Measurements from ENCODE around the gene PROM2.

Gene PROM2

DNA sequence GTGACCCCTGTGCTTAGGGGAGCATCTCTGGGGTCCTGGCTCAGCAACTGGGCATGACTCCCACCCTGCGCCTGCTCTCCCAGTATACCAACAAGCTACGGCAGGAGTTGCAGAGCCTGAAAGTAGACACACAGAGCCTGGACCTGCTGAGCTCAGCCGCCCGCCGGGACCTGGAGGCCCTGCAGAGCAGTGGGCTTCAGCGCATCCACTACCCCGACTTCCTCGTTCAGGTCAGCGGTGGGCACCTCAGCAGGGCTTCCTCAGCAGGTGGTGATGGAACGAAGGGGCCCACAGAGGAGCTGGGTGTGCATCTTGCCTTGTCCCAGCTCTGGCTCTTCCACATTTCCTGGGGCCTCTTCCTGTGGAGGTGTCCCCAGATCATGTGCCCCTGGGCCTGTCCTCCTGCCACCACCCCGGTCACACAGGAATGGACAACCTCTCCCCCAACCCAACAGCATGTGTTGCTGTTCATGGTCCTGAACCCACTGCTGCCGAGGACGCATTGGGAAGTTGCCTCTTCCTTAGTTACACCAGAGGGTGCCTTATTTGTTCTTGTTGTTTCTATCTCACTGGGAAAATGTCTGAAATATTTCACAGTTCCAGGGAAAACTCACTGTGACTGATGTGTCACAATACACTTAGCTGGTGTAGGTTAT, 10.8 kb downstream of the PROM2 start:
- Mint-ChIP-seq H3K4me1 (ENCODE audit: low read depth) (no peaks in the 10 kb centered on the region), H3K4me3 (no peak overlapping the region), H3K9me3 (peaks cover 3% of the 10 kb centered on the region), H3K27ac (no peak overlapping the region), H3K27me3 (no peaks in the 10 kb centered on the region), H3K36me3 (ENCODE audit: low read depth) (no peaks in the 10 kb centered on the region)
- intact Hi-C loops (cut with micrococcal nuclease) = no loop called here

DNA sequence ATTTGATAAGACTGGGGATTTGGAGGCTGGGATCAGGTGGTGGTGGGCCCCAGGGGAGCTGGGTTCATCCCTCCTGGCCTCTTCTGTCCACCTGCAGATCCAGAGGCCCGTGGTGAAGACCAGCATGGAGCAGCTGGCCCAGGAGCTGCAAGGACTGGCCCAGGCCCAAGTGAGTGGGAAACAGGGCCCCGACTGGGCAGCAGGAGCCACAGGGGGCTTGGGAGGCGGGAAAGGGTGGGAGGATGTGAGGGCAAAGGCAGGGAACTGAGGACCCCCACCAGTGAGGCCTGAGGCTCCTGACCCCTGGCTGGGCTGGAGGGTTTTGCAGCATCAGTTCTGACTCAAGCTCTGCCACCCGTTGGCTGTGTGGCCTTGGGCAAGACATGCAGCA, 11.3 kb downstream of the PROM2 start:
- Mint-ChIP-seq H3K36me3 (ENCODE audit: low read depth) (no peaks in the 10 kb centered on the region), H3K27ac (no peak overlapping the region), H3K4me1 (ENCODE audit: low read depth) (no peaks in the 10 kb centered on the region), H3K9me3 (peaks cover 8% of the 10 kb centered on the region), H3K4me3 (no peak overlapping the region), H3K27me3 (no peaks in the 10 kb centered on the region)
- intact Hi-C loops (cut with micrococcal nuclease) = no loop called here

DNA sequence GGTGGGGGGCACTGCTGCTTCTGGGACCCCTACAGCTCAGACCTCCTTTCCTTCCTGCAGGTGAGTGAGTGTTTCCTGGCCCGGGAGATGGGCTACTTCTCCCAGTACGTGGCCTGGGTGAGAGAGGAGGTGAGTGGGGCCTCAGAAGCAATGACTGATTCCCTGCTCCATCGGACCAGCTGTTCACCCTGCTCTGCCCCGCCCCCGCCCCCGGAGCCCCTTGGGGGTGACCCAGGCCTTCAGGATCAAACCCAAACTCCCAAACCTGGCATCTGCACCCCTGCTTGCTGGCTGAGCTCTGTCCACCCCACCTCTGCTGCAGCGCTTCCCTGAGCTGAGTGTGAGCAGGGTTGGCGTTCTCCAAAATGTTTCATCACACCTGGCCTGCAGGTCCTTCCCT, 13.1 kb downstream of the PROM2 start:
- Mint-ChIP-seq H3K4me3 (no peak overlapping the region), H3K36me3 (ENCODE audit: low read depth) (no peaks in the 10 kb centered on the region), H3K27me3 (no peaks in the 10 kb centered on the region), H3K27ac (no peak overlapping the region), H3K4me1 (ENCODE audit: low read depth) (no peaks in the 10 kb centered on the region), H3K9me3 (peaks cover 20% of the 10 kb centered on the region)
- intact Hi-C loops (cut with micrococcal nuclease) = no loop called here

DNA sequence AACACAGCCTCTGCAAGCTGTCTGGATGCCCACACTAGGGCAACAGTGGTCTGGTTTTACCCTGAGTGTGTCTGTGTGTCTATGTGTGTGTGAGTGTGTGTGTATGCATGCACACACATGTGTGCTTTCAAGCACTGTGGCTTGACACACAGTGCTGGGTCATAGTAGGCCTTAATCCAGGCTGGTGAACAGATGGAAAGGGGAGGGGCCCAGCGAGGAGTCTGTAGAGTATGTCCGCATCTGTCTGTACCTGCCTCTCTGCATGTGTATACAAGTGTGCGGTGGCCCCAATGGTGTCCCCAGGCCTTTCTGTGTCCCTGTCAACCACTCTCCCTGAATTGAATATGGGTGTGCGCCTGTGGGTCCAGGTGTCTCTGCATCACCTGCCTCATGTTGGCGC, 13.6 kb downstream of the PROM2 start:
- intact Hi-C loops (cut with micrococcal nuclease) = no loop called here
- no peaks in the 10 kb centered on the region for H3K36me3 Mint-ChIP-seq (ENCODE audit: low read depth)
- H3K27ac Mint-ChIP-seq = no peak overlapping the region
- H3K9me3 Mint-ChIP-seq = peaks cover 20% of the 10 kb centered on the region
- no peaks in the 10 kb centered on the region for H3K27me3 Mint-ChIP-seq
- H3K4me3 Mint-ChIP-seq = no peak overlapping the region
- no peaks in the 10 kb centered on the region for H3K4me1 Mint-ChIP-seq (ENCODE audit: low read depth)

DNA sequence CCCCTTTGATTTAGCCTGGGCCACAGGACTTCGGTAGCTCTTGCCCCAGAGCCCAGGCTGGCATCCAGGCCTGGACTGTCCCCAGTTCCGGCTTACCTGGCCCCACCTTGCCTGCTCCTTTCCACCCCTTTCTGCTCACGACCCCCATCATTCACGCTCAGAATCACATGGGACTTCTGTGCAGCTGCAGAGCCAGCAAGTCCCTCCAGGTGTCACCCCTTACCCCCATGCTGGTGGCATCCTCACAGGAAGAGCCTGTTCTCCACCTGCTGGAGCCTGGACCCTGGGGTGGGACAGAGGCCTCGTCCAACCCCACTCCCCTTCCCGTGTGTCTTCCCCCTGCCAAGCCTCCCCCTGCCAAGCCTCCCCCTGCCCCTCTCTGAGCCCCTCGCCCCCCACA, 15.0 kb downstream of the PROM2 start:
- peaks cover 20% of the 10 kb centered on the region for H3K9me3 Mint-ChIP-seq
- no peaks in the 10 kb centered on the region for H3K4me1 Mint-ChIP-seq (ENCODE audit: low read depth)
- no peaks in the 10 kb centered on the region for H3K27me3 Mint-ChIP-seq
- H3K36me3 Mint-ChIP-seq (ENCODE audit: low read depth) = no peaks in the 10 kb centered on the region
- intact Hi-C loops (cut with micrococcal nuclease) = no loop called here
- no peak overlapping the region for H3K27ac Mint-ChIP-seq
- H3K4me3 Mint-ChIP-seq = no peak overlapping the region

DNA sequence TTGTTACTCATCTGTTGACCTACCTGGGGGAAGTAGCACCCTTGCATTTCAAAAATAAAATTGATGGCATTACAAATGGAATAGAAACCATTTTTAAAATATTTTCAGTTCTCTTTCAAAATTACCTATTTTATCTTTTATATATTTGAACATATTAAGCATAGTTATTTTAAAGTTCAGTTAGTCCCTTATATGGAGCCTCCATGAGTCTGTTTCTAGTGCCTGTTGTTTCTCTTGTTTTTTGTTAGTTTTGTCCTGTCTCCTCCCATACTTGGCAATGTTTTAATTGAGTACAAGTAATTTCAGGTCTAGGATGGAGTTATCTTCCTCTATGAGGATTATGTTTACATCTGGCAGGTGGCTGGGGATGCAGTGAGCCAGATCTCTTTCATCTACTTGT, 17.0 kb downstream of the PROM2 start:
- Mint-ChIP-seq H3K27ac (no peak overlapping the region), H3K36me3 (ENCODE audit: low read depth) (no peaks in the 10 kb centered on the region), H3K4me1 (ENCODE audit: low read depth) (no peaks in the 10 kb centered on the region), H3K4me3 (no peak overlapping the region), H3K9me3 (peaks cover 20% of the 10 kb centered on the region), H3K27me3 (no peaks in the 10 kb centered on the region)
- intact Hi-C loops (cut with micrococcal nuclease) = no loop called here

DNA sequence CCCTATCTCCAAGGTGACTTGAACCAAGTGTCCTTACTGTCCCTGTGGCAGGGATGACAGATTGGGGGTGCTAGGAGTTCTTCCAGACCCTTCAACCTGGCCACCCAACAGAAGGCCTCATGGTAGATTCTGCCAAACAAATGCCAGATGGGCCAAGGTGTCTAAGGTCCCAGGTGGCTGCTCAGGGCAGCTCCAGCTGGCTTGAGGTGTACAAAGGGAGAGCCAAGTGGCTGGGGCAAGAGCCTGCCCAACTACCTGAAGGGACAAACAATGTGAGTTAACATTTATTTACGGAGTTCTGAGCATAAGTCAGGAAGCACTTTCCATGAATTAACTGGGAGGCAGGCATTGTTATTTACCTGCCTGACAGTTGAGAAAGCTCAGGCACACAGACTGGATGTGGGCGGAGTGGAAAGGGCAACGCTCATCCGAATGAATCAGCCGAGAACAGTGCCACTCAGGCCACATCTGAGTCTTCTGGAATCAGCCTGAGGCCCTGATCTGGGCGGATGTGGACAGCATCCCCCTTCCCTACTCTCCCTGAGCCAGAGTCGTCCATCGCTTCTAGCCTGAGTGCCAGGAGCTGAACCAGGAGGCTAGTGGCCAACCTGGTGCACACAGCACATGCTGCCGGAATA, 18.5 kb downstream of the PROM2 start:
- Mint-ChIP-seq H3K4me3 (no peak overlapping the region), H3K36me3 (ENCODE audit: low read depth) (no peaks in the 10 kb centered on the region), H3K27ac (no peak overlapping the region), H3K4me1 (ENCODE audit: low read depth) (no peaks in the 10 kb centered on the region), H3K27me3 (peaks cover 11% of the 10 kb centered on the region), H3K9me3 (peaks cover 20% of the 10 kb centered on the region)
- intact Hi-C loops (cut with micrococcal nuclease) = no loop called here

DNA sequence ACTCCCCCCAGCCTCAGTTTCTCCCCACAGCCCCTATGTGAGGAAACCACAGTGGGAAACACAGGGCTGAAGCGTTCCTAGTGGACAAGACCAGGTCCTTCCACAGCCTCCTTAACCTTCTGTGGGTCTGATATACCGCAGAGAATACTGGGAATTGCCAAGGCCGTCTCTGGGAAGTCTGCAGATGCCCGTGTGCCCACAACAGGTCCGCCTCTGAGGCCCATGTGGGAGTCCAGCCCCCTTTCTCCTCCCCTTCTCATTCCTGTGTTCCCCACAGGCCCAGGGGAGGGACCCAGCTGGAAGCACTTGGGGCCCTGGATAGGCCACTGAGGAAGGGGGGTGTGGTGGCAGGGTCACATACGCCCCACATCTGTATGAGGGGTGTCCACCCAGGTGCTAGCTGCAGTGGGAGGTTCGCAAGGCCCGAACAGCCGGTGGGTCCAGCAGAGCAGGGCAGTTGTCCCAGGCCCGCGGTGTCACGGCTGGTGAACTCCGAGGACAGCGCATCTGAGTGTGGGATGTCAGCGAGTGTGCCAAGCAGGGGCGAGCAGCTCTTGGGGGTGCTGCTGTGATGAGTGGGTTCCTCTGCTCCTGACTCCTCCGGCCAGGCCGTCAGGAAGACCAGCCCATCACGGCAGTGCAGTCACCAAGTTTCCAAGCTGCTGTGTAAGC, 20.5 kb downstream of the PROM2 start:
- no peaks in the 10 kb centered on the region for H3K4me1 Mint-ChIP-seq (ENCODE audit: low read depth)
- intact Hi-C loops (cut with micrococcal nuclease) = no loop called here
- peaks cover 20% of the 10 kb centered on the region for H3K9me3 Mint-ChIP-seq
- no peak overlapping the region for H3K27ac Mint-ChIP-seq
- peaks cover 11% of the 10 kb centered on the region for H3K27me3 Mint-ChIP-seq
- no peaks in the 10 kb centered on the region for H3K36me3 Mint-ChIP-seq (ENCODE audit: low read depth)
- no peak overlapping the region for H3K4me3 Mint-ChIP-seq

DNA sequence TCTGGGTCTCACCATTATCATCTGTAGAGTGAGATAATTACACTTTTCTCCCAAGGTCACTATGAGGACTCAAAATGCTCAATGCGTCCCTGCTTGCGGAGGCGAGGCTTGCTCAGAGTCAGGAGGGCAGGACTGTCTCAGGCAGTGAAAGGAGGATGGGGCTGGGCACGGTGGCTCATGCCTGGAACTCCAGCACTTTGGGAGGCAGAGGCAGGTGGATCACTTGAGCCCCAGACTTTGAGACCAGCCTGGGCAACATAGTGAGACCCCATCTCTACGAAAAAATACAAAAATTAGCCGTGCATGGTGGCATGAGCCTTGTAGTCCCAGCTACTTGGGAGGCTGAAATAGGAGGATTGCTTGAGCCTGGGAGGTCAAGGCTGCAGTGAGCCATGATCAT, 21.1 kb downstream of the PROM2 start:
- Mint-ChIP-seq H3K27ac (no peak overlapping the region), H3K4me1 (ENCODE audit: low read depth) (no peaks in the 10 kb centered on the region), H3K9me3 (peaks cover 14% of the 10 kb centered on the region), H3K36me3 (ENCODE audit: low read depth) (no peaks in the 10 kb centered on the region), H3K27me3 (peaks cover 11% of the 10 kb centered on the region), H3K4me3 (no peak overlapping the region)
- intact Hi-C loops (cut with micrococcal nuclease) = no loop called here

DNA sequence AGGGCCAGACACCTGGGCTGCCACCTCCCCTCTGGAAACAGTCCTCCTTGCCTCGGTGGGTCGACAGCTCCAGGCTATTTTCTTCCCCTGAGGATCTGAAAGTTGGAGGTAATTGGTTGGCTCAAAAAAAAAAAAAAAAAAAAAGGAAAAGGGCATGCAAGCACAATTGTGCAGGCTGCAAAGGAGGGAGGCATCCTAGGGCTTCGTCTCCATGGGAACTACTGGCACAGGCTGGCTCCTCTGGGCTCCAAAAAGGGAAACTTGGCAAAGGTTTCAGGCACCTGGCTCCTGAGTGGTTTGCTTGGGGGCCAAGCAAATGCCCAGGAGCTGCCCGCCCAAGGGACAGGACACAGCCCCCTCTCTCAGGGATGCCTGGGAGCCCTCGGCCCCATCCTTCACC, 21.8 kb downstream of the PROM2 start:
- H3K4me3 Mint-ChIP-seq = no peak overlapping the region
- no peaks in the 10 kb centered on the region for H3K4me1 Mint-ChIP-seq (ENCODE audit: low read depth)
- intact Hi-C loops (cut with micrococcal nuclease) = no loop called here
- peaks cover 7% of the 10 kb centered on the region for H3K9me3 Mint-ChIP-seq
- H3K27me3 Mint-ChIP-seq = peaks cover 11% of the 10 kb centered on the region
- no peak overlapping the region for H3K27ac Mint-ChIP-seq
- H3K36me3 Mint-ChIP-seq (ENCODE audit: low read depth) = no peaks in the 10 kb centered on the region

DNA sequence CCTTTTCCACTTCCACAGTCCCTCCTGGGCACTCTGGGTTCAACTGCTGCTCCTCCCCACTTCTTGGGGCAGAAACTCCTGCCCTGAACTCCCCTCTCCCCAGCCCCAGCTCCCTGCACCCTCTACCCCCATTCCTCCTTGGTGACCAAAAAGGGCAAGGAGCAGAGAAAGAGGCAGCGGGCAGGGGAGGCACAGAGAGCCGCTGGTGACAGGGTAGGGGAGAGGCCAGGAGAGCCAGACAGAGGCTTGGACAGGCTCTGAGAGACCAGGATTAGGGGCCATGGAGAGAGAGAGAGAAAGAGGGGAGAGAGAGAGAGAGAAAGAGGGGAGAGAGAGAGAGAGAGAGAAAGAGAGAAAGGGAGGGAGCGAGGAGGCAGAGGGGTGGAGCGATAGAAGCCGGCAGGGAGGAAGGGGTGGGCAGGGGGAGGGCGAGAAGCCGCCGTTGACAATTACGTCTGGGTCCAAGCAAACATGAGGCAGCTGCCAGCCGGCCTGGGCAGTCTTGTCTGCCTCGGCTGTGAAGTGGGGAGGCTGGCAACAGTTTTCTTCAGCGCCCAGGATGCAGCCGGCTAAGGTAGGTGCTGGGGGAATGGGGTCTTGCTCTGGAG, 22.7 kb downstream of the PROM2 start, which contains the start of gene KCNIP3:
Gene KCNIP3, plus strand, starts transcription at position 468 of the 608 bp plus-strand sequence. Its CDS starts 92 bp downstream, at position 560.
- H3K27ac Mint-ChIP-seq = no peak within 1 kb of the TSS
- H3K4me3 Mint-ChIP-seq = no peak within 1 kb of the TSS
- H3K4me1 Mint-ChIP-seq (ENCODE audit: low read depth) = peaks cover 4% of the 10 kb centered on the region
- peaks cover 11% of the 10 kb centered on the region for H3K27me3 Mint-ChIP-seq
- no peaks in the 10 kb centered on the region for H3K36me3 Mint-ChIP-seq (ENCODE audit: low read depth)
- intact Hi-C loops (cut with micrococcal nuclease) = no loop called here
- H3K9me3 Mint-ChIP-seq = no peaks in the 10 kb centered on the region

DNA sequence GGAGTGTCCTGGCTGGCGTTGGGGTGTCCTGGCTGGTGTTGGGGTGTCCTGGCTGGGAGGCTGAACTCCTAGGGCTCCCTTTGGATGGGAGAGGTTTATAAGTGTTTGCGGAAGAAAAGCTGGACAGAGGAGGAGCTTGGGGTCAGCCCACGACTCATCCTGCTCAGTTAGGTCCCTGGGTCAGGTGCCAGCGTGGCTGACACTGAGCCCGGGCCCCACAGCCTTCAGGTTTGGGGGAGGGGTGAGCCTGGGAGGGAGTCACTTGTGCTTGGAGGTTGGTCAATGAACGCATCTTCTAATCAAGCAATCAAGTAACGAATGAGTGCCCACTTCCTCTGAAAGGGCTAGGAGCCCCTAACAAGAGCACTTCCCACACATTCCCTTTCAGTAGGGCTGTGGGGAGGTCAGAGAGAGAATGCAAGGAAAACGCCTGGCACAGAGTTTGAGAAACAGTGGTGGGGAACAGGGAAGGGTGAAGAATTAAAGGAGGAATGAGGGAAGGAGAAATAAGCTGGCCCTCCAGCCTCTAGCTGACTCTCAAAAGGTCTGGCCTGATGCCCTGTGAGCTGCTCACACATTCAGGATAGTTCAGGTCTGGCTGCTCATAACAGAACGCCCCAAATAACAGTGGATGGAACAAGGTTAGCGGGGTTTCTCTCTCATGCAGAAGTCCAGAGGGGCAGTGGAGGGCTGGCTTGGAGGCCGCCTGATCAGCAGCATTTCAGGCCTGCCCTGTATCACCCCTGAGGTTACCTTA, 23.6 kb downstream of the PROM2 start:
- Mint-ChIP-seq H3K4me1 (ENCODE audit: low read depth) (peaks cover 7% of the 10 kb centered on the region), H3K27me3 (peaks cover 11% of the 10 kb centered on the region), H3K36me3 (ENCODE audit: low read depth) (no peaks in the 10 kb centered on the region), H3K4me3 (no peak overlapping the region), H3K27ac (no peak overlapping the region), H3K9me3 (no peaks in the 10 kb centered on the region)
- intact Hi-C loops (cut with micrococcal nuclease) = no loop called here

DNA sequence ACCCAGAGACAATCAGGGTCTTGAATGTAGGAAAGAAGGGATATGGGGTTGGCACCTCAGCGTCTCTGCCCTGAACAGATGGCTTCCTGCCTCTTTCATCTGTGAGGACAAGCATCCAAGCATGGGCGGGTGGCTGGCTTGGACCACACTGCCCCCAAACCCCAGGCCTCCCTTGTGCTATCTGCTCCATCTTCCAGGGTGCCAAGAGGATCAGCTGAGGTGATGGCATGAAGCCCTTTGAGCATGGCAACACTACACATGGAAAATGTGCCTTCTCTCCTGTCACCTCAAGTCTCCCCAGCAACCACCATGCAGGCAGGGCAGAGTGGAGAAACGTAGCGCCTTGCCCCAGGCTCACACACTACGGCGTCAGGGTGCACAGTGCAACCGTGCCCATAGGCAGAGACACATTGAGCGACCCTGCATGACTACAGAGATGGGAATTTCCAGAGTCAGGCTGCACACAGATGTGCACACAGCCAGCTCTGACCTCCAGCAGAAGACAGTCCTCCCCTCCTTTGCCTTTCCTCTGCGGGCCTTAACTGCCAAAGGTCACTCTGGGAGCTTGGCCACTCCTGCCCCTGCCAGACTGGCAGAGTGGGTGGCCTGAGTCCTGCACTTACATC, 24.4 kb downstream of the PROM2 start:
- H3K4me3 Mint-ChIP-seq = no peak overlapping the region
- peaks cover 11% of the 10 kb centered on the region for H3K27me3 Mint-ChIP-seq
- intact Hi-C loops (cut with micrococcal nuclease) = no loop called here
- H3K27ac Mint-ChIP-seq = no peak overlapping the region
- no peaks in the 10 kb centered on the region for H3K36me3 Mint-ChIP-seq (ENCODE audit: low read depth)
- no peaks in the 10 kb centered on the region for H3K9me3 Mint-ChIP-seq
- H3K4me1 Mint-ChIP-seq (ENCODE audit: low read depth) = peaks cover 7% of the 10 kb centered on the region
